Effector memory CD8-positive, alpha-beta T cell (primary cell): Measurements from ENCODE around the gene PLAAT2.

Experiments used
- ATAC-seq: fragments of 150-1000 bp; cut with Tn5 transposase; replicated peaks from 2 replicates; pipeline ENCODE4 v1.10.0; 2021; ENCODE audit warnings: mild to moderate bottlenecking, moderate library complexity
- DNase-seq, 3 experiments: peaks; one replicate each; pipeline ENCODE4 v3.0.0; 2021
- H3K27ac Mint-ChIP-seq, 2 donors: one replicate each; pipeline ENCODE4 v1.8.0; 2022; ENCODE audit warnings: mild to moderate bottlenecking in 2 of 2, mixed read lengths in 2 of 2, moderate library complexity in 2 of 2
- H3K27me3 Mint-ChIP-seq, 2 donors: one replicate each; pipeline ENCODE4 v1.8.0; 2022; ENCODE audit warnings: mixed read lengths in 2 of 2
- H3K36me3 Mint-ChIP-seq: one replicate; pipeline ENCODE4 v1.8.0; 2022; ENCODE audit warnings: mild to moderate bottlenecking, moderate library complexity, mixed read lengths; ENCODE audit not compliant: insufficient read depth
- H3K4me1 Mint-ChIP-seq, 2 donors: one replicate each; pipeline ENCODE4 v1.8.0; 2022; ENCODE audit warnings: low read depth in 2 of 2, mixed read lengths in 2 of 2
- H3K4me3 Mint-ChIP-seq, 2 donors: one replicate each; pipeline ENCODE4 v1.8.0; 2022; ENCODE audit warnings: mild to moderate bottlenecking in 2 of 2, mixed read lengths in 2 of 2, moderate library complexity in 2 of 2
- H3K9me3 Mint-ChIP-seq, 2 donors: one replicate each; pipeline ENCODE4 v1.8.0; 2022; ENCODE audit warnings: mixed read lengths in 2 of 2

The PLAAT2 gene

DNA sequence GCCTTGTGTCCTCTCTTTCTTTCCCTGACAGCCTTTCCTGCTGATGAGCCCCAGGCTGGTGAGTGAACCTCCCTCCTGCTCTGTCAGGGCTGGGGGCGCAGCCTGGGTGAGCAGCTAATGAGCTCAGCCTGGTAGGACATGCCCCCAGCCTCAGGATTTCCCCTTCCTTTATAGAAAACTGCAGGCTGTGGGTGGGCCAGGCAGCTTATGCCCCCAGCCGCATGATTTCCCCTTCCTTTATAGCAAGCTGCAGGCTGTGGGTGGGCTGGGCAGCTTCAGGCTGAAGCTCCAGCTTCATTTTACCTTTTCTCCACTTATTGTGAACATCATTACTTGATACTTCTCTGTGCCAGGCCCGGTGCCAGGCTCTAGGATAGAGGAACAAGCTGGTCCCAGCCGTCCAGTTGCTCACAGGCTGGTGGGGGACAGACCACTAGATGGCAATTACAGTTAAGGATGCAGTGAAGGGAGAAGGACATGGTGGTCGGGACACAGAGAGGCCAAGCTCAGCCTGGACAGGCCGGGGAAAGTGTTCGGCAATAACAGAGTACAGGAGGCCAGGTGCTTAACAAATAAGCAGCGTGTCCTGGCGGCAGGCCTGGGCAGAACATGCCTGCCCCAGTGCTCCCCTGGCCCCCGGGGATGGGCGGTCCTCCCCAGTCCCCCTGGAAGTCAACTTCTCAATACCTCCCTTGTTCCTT lies 52.0 kb downstream of the PLAAT2 start:
- peak overlapping the region in 1 of 2 donors; percentile 35 for H3K27ac Mint-ChIP-seq
- H3K4me3 Mint-ChIP-seq = no peak overlapping the region
- DNase-seq = no peak
- peaks cover 3% of the 10 kb centered on the region for H3K36me3 Mint-ChIP-seq
- no peaks in the 10 kb centered on the region for H3K27me3 Mint-ChIP-seq
- ATAC-seq = no peak
- peaks cover 0 to 6% of the 10 kb centered on the region in 2 donors for H3K4me1 Mint-ChIP-seq
- no peaks in the 10 kb centered on the region for H3K9me3 Mint-ChIP-seq

DNA sequence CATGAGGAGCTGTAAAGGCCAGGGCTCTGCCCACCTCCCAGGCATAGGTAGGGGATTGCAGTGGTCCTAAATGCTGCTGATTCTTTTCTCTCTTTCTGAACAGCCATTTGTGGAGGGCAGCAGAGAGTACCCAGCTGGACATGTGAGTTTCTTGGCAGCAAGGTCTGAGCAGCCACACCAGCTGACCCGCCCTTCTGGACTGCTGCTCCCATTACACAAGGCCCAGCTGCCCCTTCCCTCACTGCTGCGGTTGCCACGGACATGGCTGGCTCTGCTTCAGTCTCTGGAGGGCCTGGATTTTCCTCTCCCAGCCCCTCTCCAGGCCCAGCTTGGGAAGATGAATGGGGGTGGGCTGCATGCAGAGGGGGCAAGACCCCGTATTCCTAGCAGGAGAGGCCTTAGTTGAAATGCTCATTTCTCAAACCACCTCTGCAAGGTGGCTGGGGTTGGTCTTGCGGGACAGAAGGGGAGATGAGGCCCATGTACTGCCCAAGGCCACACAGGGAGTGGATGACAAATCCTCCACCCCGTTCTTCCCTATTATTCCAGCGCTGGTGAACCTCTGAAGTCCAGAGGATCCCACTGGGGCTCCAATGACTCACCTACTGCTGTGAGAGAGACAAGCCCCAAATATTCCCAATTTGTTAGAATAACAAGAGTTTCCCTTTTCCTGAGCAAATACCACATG lies 52.7 kb downstream of the PLAAT2 start:
- peaks cover 0 to 9% of the 10 kb centered on the region in 2 donors for H3K4me1 Mint-ChIP-seq
- DNase-seq = no peak
- no peak for ATAC-seq
- H3K27ac Mint-ChIP-seq = no peak overlapping the region
- no peaks in the 10 kb centered on the region for H3K27me3 Mint-ChIP-seq
- H3K9me3 Mint-ChIP-seq = no peaks in the 10 kb centered on the region
- no peak overlapping the region for H3K4me3 Mint-ChIP-seq
- H3K36me3 Mint-ChIP-seq = peaks cover 3% of the 10 kb centered on the region

DNA sequence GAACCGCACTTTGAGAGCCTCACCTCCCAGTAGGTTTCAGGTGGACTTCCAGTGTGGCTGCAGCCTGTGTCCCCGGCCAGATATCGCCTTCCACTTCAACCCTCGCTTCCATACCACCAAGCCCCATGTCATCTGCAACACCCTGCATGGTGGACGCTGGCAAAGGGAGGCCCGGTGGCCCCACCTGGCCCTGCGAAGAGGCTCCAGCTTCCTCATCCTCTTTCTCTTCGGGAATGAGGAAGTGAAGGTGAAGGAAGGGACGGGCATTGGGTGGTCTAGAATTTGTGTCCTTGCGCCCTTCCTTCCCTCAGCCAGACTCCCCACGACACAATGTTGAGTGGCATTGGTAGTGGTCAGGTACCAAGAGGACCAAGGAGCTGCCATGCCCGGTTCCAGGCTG lies 54.4 kb downstream of the PLAAT2 start:
- Mint-ChIP-seq H3K36me3 (peaks cover 3% of the 10 kb centered on the region), H3K4me1 (peaks cover 0 to 9% of the 10 kb centered on the region in 2 donors), H3K4me3 (no peak overlapping the region), H3K27me3 (no peaks in the 10 kb centered on the region), H3K9me3 (no peaks in the 10 kb centered on the region), H3K27ac (no peak overlapping the region)
- DNase-seq = no peak
- no peak for ATAC-seq

- no peaks in the 10 kb centered on the region for H3K27me3 Mint-ChIP-seq
- H3K9me3 Mint-ChIP-seq = no peaks in the 10 kb centered on the region
- H3K27ac Mint-ChIP-seq = no peak overlapping the region
- peaks cover 3% of the 10 kb centered on the region for H3K36me3 Mint-ChIP-seq
- no peak for ATAC-seq
- H3K4me3 Mint-ChIP-seq = no peak overlapping the region
- H3K4me1 Mint-ChIP-seq = peaks cover 0 to 9% of the 10 kb centered on the region in 2 donors
- DNase-seq = no peak
Measured at GRCh38 chr11:63508009-63508408, 55.2 kb downstream of the PLAAT2 start.

- no peaks in the 10 kb centered on the region for H3K27me3 Mint-ChIP-seq
- ATAC-seq (no peak), DNase-seq (no peak)
- H3K4me3 Mint-ChIP-seq = no peak overlapping the region
- H3K9me3 Mint-ChIP-seq = no peaks in the 10 kb centered on the region
- peak overlapping the region in 1 of 2 donors; percentile 88 for H3K27ac Mint-ChIP-seq
- peaks cover 3% of the 10 kb centered on the region for H3K36me3 Mint-ChIP-seq
- H3K4me1 Mint-ChIP-seq = peaks cover 0 to 9% of the 10 kb centered on the region in 2 donors
Measured at GRCh38 chr11:63507511-63507910, 55.7 kb downstream of the PLAAT2 start.

- Mint-ChIP-seq H3K4me3 (no peak overlapping the region), H3K27me3 (no peaks in the 10 kb centered on the region), H3K36me3 (peaks cover 3% of the 10 kb centered on the region), H3K4me1 (peaks cover 0 to 13% of the 10 kb centered on the region in 2 donors), H3K9me3 (no peaks in the 10 kb centered on the region), H3K27ac (peak overlapping the region in 1 of 2 donors; percentile 88)
- no peak for ATAC-seq
- no peak for DNase-seq
Measured at GRCh38 chr11:63506876-63507275, 56.3 kb downstream of the PLAAT2 start.

DNA sequence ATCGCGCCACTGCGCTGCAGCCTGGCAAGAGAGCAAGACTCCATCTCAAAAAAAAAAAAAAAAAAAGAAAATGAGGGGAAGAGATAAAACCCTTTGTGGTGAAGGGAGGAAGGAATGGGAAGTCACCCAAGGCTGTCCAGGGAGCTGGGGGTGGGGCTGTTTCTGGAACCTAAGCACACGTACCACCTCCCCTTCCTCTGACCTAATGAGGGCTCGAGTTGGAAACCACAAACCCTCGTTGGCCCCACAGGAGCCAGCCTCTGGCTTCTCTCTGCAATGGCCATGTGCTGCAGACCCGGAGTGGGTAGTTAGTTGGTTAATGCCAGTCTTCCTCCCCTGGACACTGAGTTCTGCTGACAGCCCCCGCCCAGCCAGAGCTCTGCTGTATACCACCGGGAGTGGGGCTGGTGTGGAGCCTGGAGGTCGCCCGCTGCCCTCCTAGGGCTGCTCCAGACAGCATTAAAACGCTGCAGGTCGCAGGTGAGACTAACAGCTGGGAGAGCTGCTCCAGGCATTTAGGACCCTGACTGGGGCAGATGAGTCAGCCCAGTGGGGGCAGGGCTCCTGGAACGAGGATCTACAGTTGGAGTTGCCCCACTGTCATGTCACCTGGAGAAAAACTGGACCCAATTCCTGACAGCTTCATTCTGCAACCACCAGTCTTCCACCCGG lies 57.2 kb downstream of the PLAAT2 start, which contains the start of gene LGALS12:
Gene LGALS12, plus strand, starts transcription at position 228 of the 672 bp plus-strand sequence. Its CDS starts 375 bp downstream, at position 603.
- Mint-ChIP-seq H3K9me3 (no peaks in the 10 kb centered on the region), H3K27ac (peak within 1 kb of the TSS; percentile 54 to 88), H3K4me1 (peaks cover 0 to 14% of the 10 kb centered on the region in 2 donors), H3K4me3 (no peak within 1 kb of the TSS), H3K27me3 (no peaks in the 10 kb centered on the region), H3K36me3 (peaks cover 3% of the 10 kb centered on the region)
- DNase-seq = no peak
- ATAC-seq = no peak

GRCh38 chr11:63504933-63505586 lies 58.1 kb downstream of the PLAAT2 start:
- no peak for ATAC-seq
- Mint-ChIP-seq H3K4me1 (peaks cover 0 to 14% of the 10 kb centered on the region in 2 donors), H3K4me3 (no peak overlapping the region), H3K27ac (peak overlapping the region; percentile 54 to 88), H3K36me3 (peaks cover 3% of the 10 kb centered on the region), H3K27me3 (no peaks in the 10 kb centered on the region), H3K9me3 (peaks cover 6% of the 10 kb centered on the region in 2 donors)
- no peak for DNase-seq

DNA sequence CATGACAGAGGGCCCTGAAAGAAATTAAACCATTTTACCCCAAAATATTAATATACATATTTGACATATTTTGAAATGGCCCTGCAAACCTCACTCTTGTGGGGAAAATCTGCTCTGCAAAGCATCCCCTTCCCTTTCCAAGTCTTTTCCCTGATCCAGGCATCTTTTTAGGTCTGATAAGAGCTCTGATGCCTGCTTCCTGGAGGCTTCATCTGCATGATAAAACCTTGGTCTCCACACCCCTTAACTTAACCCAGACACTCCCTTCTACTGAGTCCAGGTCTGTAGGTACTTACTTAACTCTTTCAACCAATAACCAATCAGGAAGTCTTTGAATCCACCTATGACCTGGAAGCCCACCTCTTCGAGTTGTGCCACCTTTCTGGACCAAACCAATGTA lies 59.1 kb downstream of the PLAAT2 start:
- H3K36me3 Mint-ChIP-seq = no peaks in the 10 kb centered on the region
- no peaks in the 10 kb centered on the region for H3K27me3 Mint-ChIP-seq
- peaks cover 8 to 11% of the 10 kb centered on the region in 2 donors for H3K9me3 Mint-ChIP-seq
- ATAC-seq (no peak), DNase-seq (no peak)
- H3K4me1 Mint-ChIP-seq = peaks cover 0 to 14% of the 10 kb centered on the region in 2 donors
- H3K4me3 Mint-ChIP-seq = no peak overlapping the region
- H3K27ac Mint-ChIP-seq = peak overlapping the region in 1 of 2 donors; percentile 21

DNA sequence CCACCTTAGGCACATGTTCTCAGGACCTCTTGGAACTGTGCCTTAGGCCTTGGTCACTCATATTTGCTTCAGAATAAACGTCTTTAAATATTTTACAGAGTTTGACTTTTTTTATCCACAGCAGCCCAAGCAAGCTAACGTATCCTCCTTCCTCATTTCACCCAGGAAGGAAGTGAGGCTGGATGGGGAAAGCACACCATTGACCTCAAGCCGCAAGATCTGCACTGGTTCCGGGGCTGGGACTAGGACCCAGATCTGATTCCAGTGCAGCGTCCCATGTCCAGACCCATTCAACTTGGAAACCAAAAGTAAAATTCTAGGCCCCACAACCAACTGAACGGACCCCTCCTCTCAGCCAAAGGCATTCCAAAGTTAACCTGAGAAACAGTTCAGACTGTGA lies 59.7 kb downstream of the PLAAT2 start:
- DNase-seq (no peak), ATAC-seq (no peak)
- Mint-ChIP-seq H3K9me3 (peaks cover 8 to 11% of the 10 kb centered on the region in 2 donors), H3K4me1 (peaks cover 0 to 14% of the 10 kb centered on the region in 2 donors), H3K36me3 (no peaks in the 10 kb centered on the region), H3K27me3 (peaks cover 0 to 4% of the 10 kb centered on the region in 2 donors), H3K4me3 (no peak overlapping the region), H3K27ac (no peak overlapping the region)
